HG03469 (cell line): Measurements from ENCODE around the gene SH3RF3.

Source experiments
- ATAC-seq: cut with Tn5 transposase; IDR thresholded peaks from one replicate; pipeline ENCODE4 v1.9.1; 2021; ENCODE audit warnings: mild to moderate bottlenecking, moderate library complexity, moderate number of reproducible peaks; ENCODE audit not compliant: unreplicated experiment

Gene SH3RF3

GRCh38 chr2:109439390-109439786 lies 310.4 kb downstream of the SH3RF3 start:
- ATAC-seq, result no peak

- no peak for ATAC-seq
Measured at GRCh38 chr2:109439986-109440385, 311.0 kb downstream of the SH3RF3 start.

GRCh38 chr2:109440499-109441156 lies 311.6 kb downstream of the SH3RF3 start:
- ATAC-seq, result no peak

GRCh38 chr2:109442715-109443319 lies 313.8 kb downstream of the SH3RF3 start:
- ATAC-seq, result no peak

GRCh38 chr2:109444916-109445315 lies 315.9 kb downstream of the SH3RF3 start:
- no peak for ATAC-seq

GRCh38 chr2:109446278-109447131 lies 317.5 kb downstream of the SH3RF3 start:
- ATAC-seq, result no peak

- no peak for ATAC-seq
Measured at GRCh38 chr2:109447251-109447661, 318.3 kb downstream of the SH3RF3 start.

- no peak for ATAC-seq
Measured at GRCh38 chr2:109447776-109448175, 318.8 kb downstream of the SH3RF3 start.

- ATAC-seq, result no peak
Measured at GRCh38 chr2:109448207-109448606, 319.2 kb downstream of the SH3RF3 start.

GRCh38 chr2:109448946-109449788 lies 320.2 kb downstream of the SH3RF3 start:
- ATAC-seq, result no peak

- no peak for ATAC-seq
Measured at GRCh38 chr2:109450574-109451273, 321.7 kb downstream of the SH3RF3 start.

GRCh38 chr2:109451671-109452070 lies 322.7 kb downstream of the SH3RF3 start:
- ATAC-seq, result no peak

GRCh38 chr2:109452318-109453305 lies 323.6 kb downstream of the SH3RF3 start:
- no peak for ATAC-seq

GRCh38 chr2:109453371-109453995 lies 324.5 kb downstream of the SH3RF3 start:
- ATAC-seq, result no peak

GRCh38 chr2:109454304-109454703 lies 325.3 kb downstream of the SH3RF3 start:
- no peak for ATAC-seq

GRCh38 chr2:109454765-109455394 lies 325.9 kb downstream of the SH3RF3 start:
- no peak for ATAC-seq

GRCh38 chr2:109455731-109456691 lies 327.0 kb downstream of the SH3RF3 start:
- ATAC-seq, result no peak
